Measurements from ENCODE around the gene ANKRD33B. TPM values are rescaled to one million over a fixed set of nuclear protein-coding genes. Genes with fewer than 3 reads are reported as not detected.

The ANKRD33B gene
- total and polyA plus RNA-seq, 7 donors: 1.4 to 32.7 (median 7.8) TPM

Other genes with a start within 250 kb of the ANKRD33B start
- 100 to 1,000 TPM; 160 to 250 (median 193) TPM for gene MARCHF6, start 210.4 kb upstream of the ANKRD33B start, total RNA-seq
- gene MARCHF6, start 210.4 kb upstream of the ANKRD33B start, polyA plus RNA-seq: 10 to 100 TPM; 36.6 to 88.5 (median 72.0) TPM
- gene ROPN1L, start 122.2 kb upstream of the ANKRD33B start, total RNA-seq: under 1 TPM in 1 of 4 donors, not detected in 3; 0.25 TPM
- under 1 TPM in 2 of 3 donors, not detected in 1; 0.16 to 0.38 TPM for gene ROPN1L, start 122.2 kb upstream of the ANKRD33B start, polyA plus RNA-seq
- gene DAP, start 197.2 kb downstream of the ANKRD33B start, total RNA-seq: 1 to 10 TPM; 3.6 to 8.1 (median 6.6) TPM
- gene DAP, start 197.2 kb downstream of the ANKRD33B start, polyA plus RNA-seq: 1 to 10 TPM; 4.1 to 5.1 (median 4.9) TPM

All from psoas muscle (tissue), 7 donors.